Type B pancreatic cell (in vitro differentiated cells): ENCODE data around the gene NFKB2. TPM values are rescaled to one million over a fixed set of nuclear protein-coding genes. Genes with fewer than 3 reads are reported as not detected.

Source experiments
- DNase-seq: peaks from one replicate; pipeline ENCODE4 v3.0.0; 2021; ENCODE audit warnings: mixed read lengths; ENCODE audit not compliant: unreplicated experiment; ENCODE audit errors: extremely low spot score
- H3K27ac Mint-ChIP-seq: 2 replicates; pipeline ENCODE4 v1.8.0; 2021; ENCODE audit warnings: mild to moderate bottlenecking, mixed read lengths
- H3K27me3 Mint-ChIP-seq: 2 replicates; pipeline ENCODE4 v1.8.0; 2021; ENCODE audit warnings: mixed read lengths
- H3K36me3 Mint-ChIP-seq: 2 replicates; pipeline ENCODE4 v1.8.0; 2021; ENCODE audit warnings: mixed read lengths
- H3K4me1 Mint-ChIP-seq: one replicate; pipeline ENCODE4 v1.8.0; 2021; ENCODE audit warnings: mixed read lengths; ENCODE audit not compliant: unreplicated experiment
- H3K4me3 Mint-ChIP-seq: 2 replicates; pipeline ENCODE4 v1.8.0; 2021; ENCODE audit warnings: mild to moderate bottlenecking, mixed read lengths
- H3K9me3 Mint-ChIP-seq: 2 replicates; pipeline ENCODE4 v1.8.0; 2021; ENCODE audit warnings: mixed read lengths
- total RNA-seq: library from RNA; stranded (reverse); gene quantifications from 2 replicates; pipeline ENCODE4 v1.2.1, GENCODE V29; 2021; ENCODE audit warnings: low replicate concordance
- TF ChIP-seq, protein P1 (sequence below): fragments of 200-600 bp; sonication (generic); conservative IDR thresholded peaks from 2 replicates; pipeline ENCODE4 v1.5.0; 2021; ENCODE audit warnings: antibody characterized with exemption, mild to moderate bottlenecking

The NFKB2 gene
- total RNA-seq, 1 donor from 2014 or later: 29.7 TPM

DNA sequence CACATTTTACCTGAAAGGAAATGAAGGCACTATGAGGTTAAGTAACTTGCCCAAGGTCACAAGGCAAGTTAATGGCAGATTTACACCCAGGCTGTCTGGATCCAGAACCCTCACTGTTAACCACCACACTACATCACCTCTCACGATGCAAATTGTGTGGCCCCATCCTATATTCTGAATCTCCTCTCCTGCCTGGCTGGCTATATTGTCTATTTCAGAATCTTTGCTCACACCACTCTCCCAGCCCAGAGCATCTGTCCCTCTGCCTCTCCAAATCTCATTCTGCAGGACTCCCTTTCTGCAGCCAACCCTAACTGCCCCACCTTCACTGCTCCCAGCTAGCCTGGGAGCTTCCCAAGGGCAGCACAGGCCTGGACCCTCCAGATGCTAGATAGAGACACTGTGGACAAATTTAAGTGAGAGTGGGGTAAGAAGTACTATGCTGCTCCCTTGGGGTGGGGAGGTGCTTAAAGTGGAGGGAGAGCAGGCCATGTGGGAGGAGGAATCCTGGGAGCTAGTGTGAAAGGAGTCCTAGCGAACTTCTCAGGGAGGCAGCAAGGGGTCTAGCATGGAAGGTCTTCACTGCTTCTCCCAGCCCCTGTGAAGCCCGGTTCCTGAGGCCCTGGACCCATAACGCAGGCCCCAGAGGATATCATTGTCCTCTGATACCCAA lies 36.1 kb downstream of the NFKB2 start:
- Mint-ChIP-seq H3K27ac (peak overlapping the region; percentile 82), H3K4me1 (peaks cover 22% of the 10 kb centered on the region), H3K4me3 (peak overlapping the region; percentile 95), H3K9me3 (no peaks in the 10 kb centered on the region), H3K36me3 (no peaks in the 10 kb centered on the region), H3K27me3 (peaks cover 12% of the 10 kb centered on the region)
- TF ChIP-seq, protein P1, sequence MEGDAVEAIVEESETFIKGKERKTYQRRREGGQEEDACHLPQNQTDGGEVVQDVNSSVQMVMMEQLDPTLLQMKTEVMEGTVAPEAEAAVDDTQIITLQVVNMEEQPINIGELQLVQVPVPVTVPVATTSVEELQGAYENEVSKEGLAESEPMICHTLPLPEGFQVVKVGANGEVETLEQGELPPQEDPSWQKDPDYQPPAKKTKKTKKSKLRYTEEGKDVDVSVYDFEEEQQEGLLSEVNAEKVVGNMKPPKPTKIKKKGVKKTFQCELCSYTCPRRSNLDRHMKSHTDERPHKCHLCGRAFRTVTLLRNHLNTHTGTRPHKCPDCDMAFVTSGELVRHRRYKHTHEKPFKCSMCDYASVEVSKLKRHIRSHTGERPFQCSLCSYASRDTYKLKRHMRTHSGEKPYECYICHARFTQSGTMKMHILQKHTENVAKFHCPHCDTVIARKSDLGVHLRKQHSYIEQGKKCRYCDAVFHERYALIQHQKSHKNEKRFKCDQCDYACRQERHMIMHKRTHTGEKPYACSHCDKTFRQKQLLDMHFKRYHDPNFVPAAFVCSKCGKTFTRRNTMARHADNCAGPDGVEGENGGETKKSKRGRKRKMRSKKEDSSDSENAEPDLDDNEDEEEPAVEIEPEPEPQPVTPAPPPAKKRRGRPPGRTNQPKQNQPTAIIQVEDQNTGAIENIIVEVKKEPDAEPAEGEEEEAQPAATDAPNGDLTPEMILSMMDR: no peak
- DNase-seq: no peak

DNA sequence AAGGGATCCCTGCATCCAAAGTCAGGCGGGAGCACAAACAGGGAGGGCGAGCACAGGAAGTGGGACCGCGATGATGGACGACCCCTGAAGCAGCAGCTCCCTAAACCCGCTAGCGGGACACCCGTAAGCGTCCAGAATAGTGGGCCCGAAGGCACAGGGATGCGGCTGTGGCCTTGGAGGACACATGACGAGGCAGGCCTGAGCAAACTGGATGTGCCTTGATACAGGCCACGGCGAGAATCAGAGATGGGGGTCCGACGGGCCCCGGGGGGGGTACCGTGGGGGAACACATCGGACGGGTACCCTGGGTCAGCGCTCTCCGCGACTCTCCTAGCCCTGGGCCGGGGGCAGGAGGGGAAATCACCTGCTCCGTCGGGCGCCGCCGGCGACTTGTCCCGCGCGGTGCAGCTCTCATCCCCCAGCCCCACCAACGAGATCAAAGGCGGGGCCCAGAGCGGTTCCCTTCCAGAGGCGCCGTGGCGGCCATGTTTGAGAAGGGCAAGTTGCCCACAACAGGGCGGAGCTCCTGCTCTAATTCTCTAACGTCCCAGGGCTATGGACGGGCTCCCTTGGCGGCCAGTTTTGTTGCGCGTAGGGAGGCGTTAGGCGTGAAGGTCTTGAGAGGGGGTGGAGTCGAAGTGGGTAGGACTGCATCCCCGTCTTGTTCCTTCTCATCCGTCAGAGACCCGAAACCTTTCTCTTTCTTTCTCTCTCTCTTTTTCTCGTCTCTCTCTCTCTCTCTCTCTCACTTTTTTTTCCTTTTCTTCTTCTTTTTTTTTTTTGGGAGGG lies 36.9 kb downstream of the NFKB2 start, which contains the start of gene CUEDC2:
Gene CUEDC2 (minus strand): TSS at position 413 of the 789 bp plus-strand sequence. CDS start 7,386 bp downstream, outside the sequence.
- no peaks in the 10 kb centered on the region for H3K9me3 Mint-ChIP-seq
- peaks cover 24% of the 10 kb centered on the region for H3K4me1 Mint-ChIP-seq
- H3K27me3 Mint-ChIP-seq: peaks cover 15% of the 10 kb centered on the region
- no peaks in the 10 kb centered on the region for H3K36me3 Mint-ChIP-seq
- peak; percentile 98 for DNase-seq
- TF ChIP-seq, protein P1: no peak
- H3K4me3 Mint-ChIP-seq: peak within 1 kb of the TSS; percentile 95
- H3K27ac Mint-ChIP-seq: peak within 1 kb of the TSS; percentile 82

DNA sequence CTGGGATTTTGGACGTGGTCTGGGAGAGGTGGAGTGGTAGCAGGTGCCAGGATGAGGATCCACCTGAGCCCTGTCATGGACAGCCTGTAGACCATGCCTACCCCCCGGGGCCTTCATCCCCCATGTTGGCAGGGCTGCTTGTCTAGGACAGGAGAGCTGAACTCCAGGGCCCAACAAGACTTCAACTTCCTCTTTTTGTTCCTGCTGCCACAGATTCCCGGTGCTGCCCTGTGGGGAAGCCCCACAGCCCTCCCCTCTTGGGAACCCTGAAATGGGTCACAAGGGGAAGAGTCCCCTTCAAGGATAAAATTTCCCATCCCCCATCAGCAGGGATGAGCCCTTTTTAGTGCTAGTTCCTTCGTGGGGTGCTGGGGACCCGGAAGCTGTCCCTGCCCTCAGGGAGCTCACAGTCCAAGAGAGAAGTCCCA lies 38.1 kb downstream of the NFKB2 start:
- H3K36me3 Mint-ChIP-seq: no peaks in the 10 kb centered on the region
- H3K27ac Mint-ChIP-seq: no peak overlapping the region
- TF ChIP-seq, protein P1: no peak
- peaks cover 28% of the 10 kb centered on the region for H3K4me1 Mint-ChIP-seq
- peaks cover 15% of the 10 kb centered on the region for H3K27me3 Mint-ChIP-seq
- H3K4me3 Mint-ChIP-seq: peak overlapping the region; percentile 47
- no peak for DNase-seq
- H3K9me3 Mint-ChIP-seq: no peaks in the 10 kb centered on the region

GRCh38 chr10:102434394-102435132 lies 39.1 kb downstream of the NFKB2 start:
- no peak overlapping the region for H3K27ac Mint-ChIP-seq
- peaks cover 28% of the 10 kb centered on the region for H3K4me1 Mint-ChIP-seq
- TF ChIP-seq, protein P1: no peak
- no peaks in the 10 kb centered on the region for H3K36me3 Mint-ChIP-seq
- DNase-seq: no peak
- H3K4me3 Mint-ChIP-seq: peak overlapping the region; percentile 57
- no peaks in the 10 kb centered on the region for H3K9me3 Mint-ChIP-seq
- H3K27me3 Mint-ChIP-seq: peaks cover 15% of the 10 kb centered on the region

DNA sequence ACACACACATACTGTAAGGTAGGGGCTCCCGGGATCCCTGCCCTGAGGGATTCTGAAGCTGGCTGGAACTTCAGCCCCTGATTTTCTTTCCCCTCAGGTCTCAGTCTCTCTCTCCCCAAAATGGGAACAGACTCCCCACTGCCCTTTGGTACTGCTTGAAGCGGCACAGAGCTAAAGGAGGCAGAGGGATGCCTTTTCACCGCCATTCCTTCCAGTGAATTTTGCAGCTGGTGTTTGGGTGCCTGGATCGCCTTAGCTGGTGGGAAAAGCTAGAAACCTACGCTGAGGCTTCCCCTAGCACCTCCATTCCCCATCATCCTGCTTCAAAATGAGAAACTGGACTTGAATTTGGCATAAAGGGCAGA lies 39.6 kb downstream of the NFKB2 start:
- TF ChIP-seq, protein P1: no peak
- DNase-seq: no peak
- H3K4me3 Mint-ChIP-seq: peak overlapping the region; percentile 37
- H3K27ac Mint-ChIP-seq: no peak overlapping the region
- H3K4me1 Mint-ChIP-seq: peaks cover 28% of the 10 kb centered on the region
- H3K36me3 Mint-ChIP-seq: no peaks in the 10 kb centered on the region
- H3K27me3 Mint-ChIP-seq: peaks cover 15% of the 10 kb centered on the region
- H3K9me3 Mint-ChIP-seq: no peaks in the 10 kb centered on the region
